Thyroid gland (tissue), 4 donors: ENCODE measurements around the gene GRPEL1. TPM values are rescaled to one million over a fixed set of nuclear protein-coding genes. Genes with fewer than 3 reads are reported as not detected.

Experiments
- DNase-seq, 2 donors: peaks; one replicate each; pipeline ENCODE4 v3.0.0-alpha.2; 2019
- H3K27ac ChIP-seq, 3 donors: fragments of 200-600 bp; sonication (generic); 1 replicate in 2 of 3; 2 replicates in 1 of 3; pipeline ENCODE4 v1.5.1; 2016 to 2019; ENCODE audit warnings: mild to moderate bottlenecking in 1 of 3, moderate library complexity in 1 of 3
- H3K27me3 ChIP-seq: fragments of 200-600 bp; sonication (generic); one replicate; pipeline ENCODE4 v1.5.1; 2019
- H3K36me3 ChIP-seq, 2 donors: fragments of 200-600 bp; sonication (generic); one replicate each; pipeline ENCODE4 v1.5.1; 2016 to 2019
- H3K4me1 ChIP-seq, 2 donors: fragments of 200-600 bp; sonication (generic); one replicate each; pipeline ENCODE4 v1.5.1; 2017 to 2019
- H3K4me3 ChIP-seq, 3 donors: fragments of 200-600 bp; sonication (generic); replicated peaks in 1 of 3; 1 replicate in 2 of 3; 2 replicates in 1 of 3; pipeline ENCODE4 v1.5.1; 2016; ENCODE audit warnings: mild to moderate bottlenecking in 1 of 3
- H3K9me3 ChIP-seq: fragments of 200-600 bp; sonication (generic); one replicate; pipeline ENCODE4 v1.5.1; 2017
- POLR2A ChIP-seq, 2 donors: fragments of 450-650 bp; IDR thresholded peaks; one replicate each; pipeline ENCODE4 v1.6.1; 2017; ENCODE audit warnings: antibody characterized with exemption in 2 of 2, mild to moderate bottlenecking in 2 of 2, moderate library complexity in 1 of 2
- WGBS, 2 donors: methylation state at CpG; one replicate each; pipeline ENCODE4 v1.1.5; 2017; 5-methylcytosine and 5-hydroxymethylcytosine counted together
- intact Hi-C: fragments of 100-400 bp; cut with DNase I; formaldehyde crosslinking; loops from one replicate; pipeline ENCODE4 v1.15.1; 2023
- total RNA-seq, 4 donors: library from RNA; depleted of rRNA; stranded (reverse); fragments of >200 nt; gene quantifications; one replicate each; pipeline ENCODE4 v1.2.3, GENCODE V29; 2016
- TF ChIP-seq, protein P1 (sequence below), 6 experiments: fragments of 200-600 bp in 3 of 6; fragments of 450-650 bp in 3 of 6; sonication (generic) in 3 of 6; IDR thresholded peaks; one replicate each; pipeline ENCODE4 v1.5.1; 2016 to 2019; ENCODE audit warnings: antibody characterized with exemption in 6 of 6, mild to moderate bottlenecking in 2 of 6, inconsistent platforms in 1 of 6, moderate library complexity in 1 of 6

GRPEL1 gene
- total RNA-seq, 4 donors from 2014 or later = 13.4 to 21.9 (median 17.5) TPM

GRCh38 chr4:7111441-7111840 lies 43.6 kb upstream of the GRPEL1 start:
- Histone ChIP-seq H3K9me3 (no peaks in the 10 kb centered on the region), H3K4me1 (peaks cover 4 to 7% of the 10 kb centered on the region in 2 donors), H3K4me3 (no peak overlapping the region), H3K27me3 (no peaks in the 10 kb centered on the region), H3K36me3 (no peaks in the 10 kb centered on the region), H3K27ac (no peak overlapping the region)
- intact Hi-C loops = no loop called here
- DNase-seq = peak; percentile 73 to 77
- WGBS, 2 donors = 50 to 65% methylated on average over 8 of the region's 8 CpGs
- TF ChIP-seq, protein P1, sequence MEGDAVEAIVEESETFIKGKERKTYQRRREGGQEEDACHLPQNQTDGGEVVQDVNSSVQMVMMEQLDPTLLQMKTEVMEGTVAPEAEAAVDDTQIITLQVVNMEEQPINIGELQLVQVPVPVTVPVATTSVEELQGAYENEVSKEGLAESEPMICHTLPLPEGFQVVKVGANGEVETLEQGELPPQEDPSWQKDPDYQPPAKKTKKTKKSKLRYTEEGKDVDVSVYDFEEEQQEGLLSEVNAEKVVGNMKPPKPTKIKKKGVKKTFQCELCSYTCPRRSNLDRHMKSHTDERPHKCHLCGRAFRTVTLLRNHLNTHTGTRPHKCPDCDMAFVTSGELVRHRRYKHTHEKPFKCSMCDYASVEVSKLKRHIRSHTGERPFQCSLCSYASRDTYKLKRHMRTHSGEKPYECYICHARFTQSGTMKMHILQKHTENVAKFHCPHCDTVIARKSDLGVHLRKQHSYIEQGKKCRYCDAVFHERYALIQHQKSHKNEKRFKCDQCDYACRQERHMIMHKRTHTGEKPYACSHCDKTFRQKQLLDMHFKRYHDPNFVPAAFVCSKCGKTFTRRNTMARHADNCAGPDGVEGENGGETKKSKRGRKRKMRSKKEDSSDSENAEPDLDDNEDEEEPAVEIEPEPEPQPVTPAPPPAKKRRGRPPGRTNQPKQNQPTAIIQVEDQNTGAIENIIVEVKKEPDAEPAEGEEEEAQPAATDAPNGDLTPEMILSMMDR (IDR thresholded peaks at IDR 0.05) = no peak
- no peak for TF ChIP-seq POLR2A (IDR thresholded peaks at IDR 0.05)

GRCh38 chr4:7110546-7110945 lies 42.7 kb upstream of the GRPEL1 start:
- WGBS, 2 donors = 80 to 88% methylated on average over 3 to 4 of the region's 4 CpGs
- Histone ChIP-seq H3K27me3 (no peaks in the 10 kb centered on the region), H3K9me3 (no peaks in the 10 kb centered on the region), H3K4me1 (peaks cover 4 to 7% of the 10 kb centered on the region in 2 donors), H3K36me3 (no peaks in the 10 kb centered on the region), H3K27ac (no peak overlapping the region), H3K4me3 (no peak overlapping the region)
- intact Hi-C loops = no loop called here
- no peak for DNase-seq
- TF ChIP-seq, protein P1 (IDR thresholded peaks at IDR 0.05) = no peak
- no peak for TF ChIP-seq POLR2A (IDR thresholded peaks at IDR 0.05)

DNA sequence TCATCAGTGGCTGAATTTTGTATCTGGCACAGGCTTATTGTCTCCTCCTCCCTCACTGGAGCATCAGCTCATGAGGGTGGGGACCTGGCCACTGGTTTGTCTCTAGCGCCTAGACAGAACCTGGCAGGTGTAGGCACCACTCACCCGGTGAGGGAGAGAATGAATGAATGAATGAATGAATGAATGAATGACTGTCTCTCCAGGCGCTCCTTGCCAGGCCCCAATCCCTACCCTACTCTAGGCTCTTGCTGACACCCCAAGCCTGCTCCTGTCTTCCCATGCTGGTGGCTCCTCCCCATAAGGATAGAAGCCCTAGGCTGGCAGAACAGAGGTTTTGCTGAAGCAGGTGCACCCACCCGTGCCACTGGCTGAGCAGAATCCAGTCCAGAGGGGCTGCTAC lies 41.3 kb upstream of the GRPEL1 start:
- Histone ChIP-seq H3K9me3 (no peaks in the 10 kb centered on the region), H3K27ac (no peak overlapping the region), H3K36me3 (no peaks in the 10 kb centered on the region), H3K27me3 (no peaks in the 10 kb centered on the region), H3K4me1 (peaks cover 4 to 7% of the 10 kb centered on the region in 2 donors), H3K4me3 (no peak overlapping the region)
- WGBS, 2 donors = 90 to 93% methylated on average over 4 of the region's 4 CpGs
- intact Hi-C loops = no loop called here
- TF ChIP-seq, protein P1 (IDR thresholded peaks at IDR 0.05) = no peak
- no peak for TF ChIP-seq POLR2A (IDR thresholded peaks at IDR 0.05)
- DNase-seq = no peak

GRCh38 chr4:7108660-7109059 lies 40.8 kb upstream of the GRPEL1 start:
- no peak overlapping the region for H3K4me3 ChIP-seq
- H3K4me1 ChIP-seq = peaks cover 7 to 12% of the 10 kb centered on the region in 2 donors
- no peaks in the 10 kb centered on the region for H3K36me3 ChIP-seq
- intact Hi-C loops = no loop called here
- H3K27me3 ChIP-seq = no peaks in the 10 kb centered on the region
- H3K9me3 ChIP-seq = no peaks in the 10 kb centered on the region
- no peak for DNase-seq
- TF ChIP-seq, protein P1 (IDR thresholded peaks at IDR 0.05) = no peak
- TF ChIP-seq POLR2A (IDR thresholded peaks at IDR 0.05) = no peak
- no peak overlapping the region for H3K27ac ChIP-seq
- 90 to 93% methylated on average over 6 of the region's 6 CpGs for WGBS, 2 donors

DNA sequence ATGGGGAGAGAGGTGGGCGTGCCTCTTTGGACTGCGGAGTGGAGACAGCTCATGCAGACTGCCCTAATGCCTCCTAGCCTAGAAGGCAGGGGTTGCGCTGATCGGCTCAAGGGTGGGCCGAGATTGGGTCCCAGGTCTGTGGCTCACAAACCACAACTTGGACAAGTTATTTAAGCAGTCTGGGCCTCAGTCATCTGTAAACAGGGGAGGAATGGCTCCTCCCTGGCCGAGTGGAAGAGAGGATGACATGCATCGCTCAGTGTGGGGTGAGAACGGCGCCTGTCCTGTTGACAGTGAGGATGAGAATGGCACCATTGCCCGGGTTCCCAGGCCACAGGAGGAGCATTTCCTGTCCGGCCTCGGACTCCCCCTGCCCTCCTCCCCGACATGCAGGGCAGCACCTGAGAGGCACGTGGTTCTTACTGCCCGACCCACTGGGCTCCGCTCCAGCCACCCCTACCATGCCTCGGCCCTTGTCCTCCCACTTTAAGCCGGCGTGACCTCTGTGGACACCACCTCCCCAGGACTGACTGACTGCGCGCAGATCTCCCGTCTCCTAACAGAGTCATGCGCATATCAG lies 40.3 kb upstream of the GRPEL1 start:
- WGBS, 2 donors = 89 to 92% methylated on average over 20 to 22 of the region's 23 CpGs
- no peak for DNase-seq

More for the DNA sequence above, 40.3 kb upstream of the GRPEL1 start:
- no peak for TF ChIP-seq POLR2A (IDR thresholded peaks at IDR 0.05)
- TF ChIP-seq, protein P1 (IDR thresholded peaks at IDR 0.05) = no peak
- Histone ChIP-seq H3K9me3 (no peaks in the 10 kb centered on the region), H3K4me1 (peaks cover 10 to 16% of the 10 kb centered on the region in 2 donors), H3K4me3 (no peak overlapping the region), H3K27me3 (no peaks in the 10 kb centered on the region), H3K36me3 (no peaks in the 10 kb centered on the region), H3K27ac (no peak overlapping the region)
- intact Hi-C loops = no loop called here
